Esophagus (tissue), 2 donors: Measurements from ENCODE around the gene AGBL1. TPM values are rescaled to one million over a fixed set of nuclear protein-coding genes. Genes with fewer than 3 reads are reported as not detected.
A peak's percentile ranks its signal among the peaks of the same experiment; 100 is the strongest.

Source experiments
- H3K27ac ChIP-seq, 2 donors: one replicate each; pipeline ENCODE4 v1.5.1; 2013; ENCODE audit warnings: low read depth in 2 of 2, mild to moderate bottlenecking in 2 of 2, inconsistent platforms in 1 of 2, low read length in 1 of 2, moderate library complexity in 1 of 2
- H3K27me3 ChIP-seq, 2 donors: one replicate each; pipeline ENCODE4 v1.6.1; 2013; ENCODE audit warnings: low read length in 2 of 2, control low read depth in 1 of 2, mild to moderate bottlenecking in 1 of 2; ENCODE audit not compliant: insufficient read depth in 2 of 2, control insufficient read depth in 1 of 2
- H3K36me3 ChIP-seq, 2 donors: one replicate each; pipeline ENCODE4 v1.6.1; 2013; ENCODE audit warnings: low read length in 1 of 2; ENCODE audit not compliant: control insufficient read depth in 2 of 2, insufficient read depth in 2 of 2
- H3K4me1 ChIP-seq, 2 donors: one replicate each; pipeline ENCODE4 v1.6.1; 2013; ENCODE audit warnings: low read length in 1 of 2; ENCODE audit not compliant: control insufficient read depth in 2 of 2, insufficient read depth in 2 of 2
- H3K4me3 ChIP-seq, 2 donors: one replicate each; pipeline ENCODE4 v1.5.1; 2013; ENCODE audit warnings: low read length in 2 of 2, mild to moderate bottlenecking in 2 of 2, low read depth in 1 of 2, moderate library complexity in 1 of 2
- H3K9me3 ChIP-seq, 2 donors: one replicate each; pipeline ENCODE4 v1.6.1; 2013; ENCODE audit warnings: mild to moderate bottlenecking in 2 of 2, low read depth in 1 of 2, low read length in 1 of 2, moderate library complexity in 1 of 2; ENCODE audit not compliant: control insufficient read depth in 2 of 2, insufficient read depth in 1 of 2
- WGBS, 2 donors: extraction: QIAGEN DNeasy Blood & Tissue Kit; methylation state at CpG; one replicate each; pipeline ENCODE4 v1.1.7; 2013; 5-methylcytosine and 5-hydroxymethylcytosine counted together
- polyA plus RNA-seq, 2 donors: library from polyadenylated mRNA; stranded (reverse); fragments of 200-250 nt; gene quantifications; one replicate each; pipeline ENCODE4 v1.2.3, GENCODE V29; 2013
- donor health status: healthy with polysubstance abuse.
- donor health status: Bipolar disorder and iron deficiency.

The AGBL1 gene
- polyA plus RNA-seq, 2 donors, result 0.01 TPM; not detected in 1

GRCh38 chr15:86322629-86323028 lies 243.0 kb downstream of the AGBL1 start:
- H3K27ac ChIP-seq, result no peak overlapping the region
- H3K9me3 ChIP-seq, result no peaks in the 10 kb centered on the region
- H3K27me3 ChIP-seq, result no peaks in the 10 kb centered on the region
- 38 to 63% methylated on average over 1 of the region's 1 CpG for WGBS, 2 donors
- no peaks in the 10 kb centered on the region for H3K4me1 ChIP-seq
- no peak overlapping the region for H3K4me3 ChIP-seq
- no peaks in the 10 kb centered on the region for H3K36me3 ChIP-seq

DNA sequence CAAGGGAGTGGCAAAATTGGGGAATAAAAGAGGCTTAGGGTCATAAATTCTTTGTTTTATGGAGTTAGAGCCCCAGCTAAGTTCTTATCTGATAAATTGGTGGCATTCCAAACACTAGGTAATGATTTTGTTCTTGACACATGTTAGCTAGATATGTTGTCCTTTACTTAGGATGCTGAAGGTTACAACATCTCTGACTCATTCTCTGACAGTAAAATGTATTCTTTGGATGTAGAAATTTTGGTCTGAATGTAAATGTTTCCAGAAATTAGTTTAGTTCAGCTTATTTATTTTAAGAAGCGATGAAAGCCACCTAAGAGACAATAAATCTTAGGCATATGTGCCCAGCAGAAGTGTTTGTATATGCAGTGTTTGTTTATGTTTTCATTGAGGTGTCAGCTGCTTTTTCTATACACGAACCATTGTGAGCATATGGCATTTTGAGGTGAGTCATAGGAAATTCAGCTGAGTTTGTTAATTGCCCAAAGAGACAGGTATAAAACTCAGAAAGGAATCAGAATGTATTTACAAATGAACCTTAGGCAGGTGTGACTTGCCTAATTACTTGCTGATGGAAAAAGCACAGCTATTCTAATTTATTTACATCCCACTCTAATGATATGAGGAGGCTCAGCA lies 247.7 kb downstream of the AGBL1 start:
- Histone ChIP-seq H3K27me3 (no peaks in the 10 kb centered on the region), H3K27ac (peak overlapping the region in 1 of 2 donors; percentile 25), H3K4me1 (peaks cover 0 to 11% of the 10 kb centered on the region in 2 donors), H3K36me3 (no peaks in the 10 kb centered on the region), H3K9me3 (peaks cover 0 to 9% of the 10 kb centered on the region in 2 donors), H3K4me3 (no peak overlapping the region)
- WGBS, 2 donors, result 30 to 36% methylated on average over 2 of the region's 2 CpGs

GRCh38 chr15:86328658-86329057 lies 249.0 kb downstream of the AGBL1 start:
- Histone ChIP-seq H3K27me3 (no peaks in the 10 kb centered on the region), H3K4me3 (no peak overlapping the region), H3K9me3 (peaks cover 0 to 9% of the 10 kb centered on the region in 2 donors), H3K27ac (peak overlapping the region; percentile 81 to 87), H3K4me1 (peaks cover 0 to 11% of the 10 kb centered on the region in 2 donors), H3K36me3 (no peaks in the 10 kb centered on the region)
- WGBS, 2 donors, result 71 to 74% methylated on average over 2 of the region's 2 CpGs

GRCh38 chr15:86329311-86330013 lies 249.8 kb downstream of the AGBL1 start:
- Histone ChIP-seq H3K9me3 (peaks cover 0 to 9% of the 10 kb centered on the region in 2 donors), H3K27ac (peak overlapping the region; percentile 81 to 87), H3K36me3 (no peaks in the 10 kb centered on the region), H3K27me3 (no peaks in the 10 kb centered on the region), H3K4me3 (no peak overlapping the region), H3K4me1 (peaks cover 0 to 11% of the 10 kb centered on the region in 2 donors)
- 54 to 69% methylated on average over 3 of the region's 3 CpGs for WGBS, 2 donors

- H3K36me3 ChIP-seq, result no peaks in the 10 kb centered on the region
- peaks cover 0 to 9% of the 10 kb centered on the region in 2 donors for H3K9me3 ChIP-seq
- H3K4me1 ChIP-seq, result peaks cover 0 to 9% of the 10 kb centered on the region in 2 donors
- peak overlapping the region in 1 of 2 donors; percentile 31 for H3K27ac ChIP-seq
- no peak overlapping the region for H3K4me3 ChIP-seq
- no peaks in the 10 kb centered on the region for H3K27me3 ChIP-seq
These were observed 254.1 kb downstream of the AGBL1 start for GRCh38 chr15:86333819-86334218.

DNA sequence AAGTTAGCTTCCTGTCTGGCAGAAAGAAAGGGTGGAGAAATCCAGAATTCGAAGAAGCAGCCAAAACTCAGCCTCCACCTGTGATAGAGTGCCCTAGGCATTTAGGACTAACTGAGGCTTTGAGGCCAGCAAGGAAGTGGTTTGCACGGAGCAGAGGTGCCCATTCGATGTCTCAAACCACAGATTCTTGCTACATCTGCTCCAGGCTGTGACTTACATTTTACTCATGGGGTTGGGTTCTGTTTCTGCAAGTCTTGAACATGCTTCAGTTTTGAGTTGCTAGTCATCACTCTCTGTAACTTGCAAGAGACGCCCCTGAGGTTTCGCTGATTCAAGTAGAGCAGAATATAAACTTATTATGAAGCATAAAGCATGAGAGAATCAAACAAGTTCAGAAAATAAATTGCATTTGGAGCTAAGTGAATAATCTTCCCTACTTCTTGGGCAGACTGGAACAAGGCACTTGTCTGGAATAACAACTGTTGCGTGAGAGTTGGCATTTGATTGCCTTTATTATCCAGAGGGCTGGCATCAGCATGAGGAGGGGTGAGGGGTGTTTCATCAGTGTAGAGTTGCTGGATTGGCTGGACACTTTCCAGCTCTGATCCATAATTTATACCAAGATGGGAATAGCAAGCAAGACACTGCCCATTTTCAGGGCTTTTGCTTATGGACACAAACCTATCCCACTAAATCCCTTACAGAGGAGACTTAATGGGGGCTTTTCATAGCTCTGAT lies 256.5 kb downstream of the AGBL1 start:
- Histone ChIP-seq H3K36me3 (no peaks in the 10 kb centered on the region), H3K4me1 (no peaks in the 10 kb centered on the region), H3K27me3 (no peaks in the 10 kb centered on the region), H3K9me3 (peaks cover 0 to 2% of the 10 kb centered on the region in 2 donors), H3K4me3 (no peak overlapping the region), H3K27ac (peak overlapping the region; percentile 87 to 96)
- 42 to 48% methylated on average over 6 of the region's 6 CpGs for WGBS, 2 donors

- peak overlapping the region; percentile 87 to 96 for H3K27ac ChIP-seq
- H3K9me3 ChIP-seq, result peaks cover 0 to 2% of the 10 kb centered on the region in 2 donors
- 81 to 87% methylated on average over 2 of the region's 2 CpGs for WGBS, 2 donors
- H3K27me3 ChIP-seq, result no peaks in the 10 kb centered on the region
- H3K4me3 ChIP-seq, result no peak overlapping the region
- no peaks in the 10 kb centered on the region for H3K4me1 ChIP-seq
- H3K36me3 ChIP-seq, result no peaks in the 10 kb centered on the region
These were observed 257.4 kb downstream of the AGBL1 start for GRCh38 chr15:86337071-86337470.

- H3K36me3 ChIP-seq, result no peaks in the 10 kb centered on the region
- no peak overlapping the region for H3K4me3 ChIP-seq
- no peaks in the 10 kb centered on the region for H3K27me3 ChIP-seq
- no peak overlapping the region for H3K27ac ChIP-seq
- no peaks in the 10 kb centered on the region for H3K4me1 ChIP-seq
- no peaks in the 10 kb centered on the region for H3K9me3 ChIP-seq
- WGBS, 2 donors, result 49 to 59% methylated on average over 2 of the region's 2 CpGs
These were observed 267.6 kb downstream of the AGBL1 start for GRCh38 chr15:86347245-86347644.

- H3K4me1 ChIP-seq, result no peaks in the 10 kb centered on the region
- no peak overlapping the region for H3K4me3 ChIP-seq
- H3K9me3 ChIP-seq, result no peaks in the 10 kb centered on the region
- 86 to 91% methylated on average over 1 of the region's 1 CpG for WGBS, 2 donors
- no peaks in the 10 kb centered on the region for H3K36me3 ChIP-seq
- no peak overlapping the region for H3K27ac ChIP-seq
- H3K27me3 ChIP-seq, result no peaks in the 10 kb centered on the region
These were observed 269.9 kb downstream of the AGBL1 start for GRCh38 chr15:86349565-86349964.
